Brain microvascular endothelial cell (primary cell): ENCODE data around the gene MYL6.

Source experiments
- DNase-seq: peaks from one replicate; pipeline ENCODE4 v3.0.0-alpha.2; 2020
- H3K27ac ChIP-seq: fragments of 250-450 bp; sonication (Bioruptor Pico); 2 replicates; pipeline ENCODE4 v1.5.1; 2020; ENCODE audit warnings: mild to moderate bottlenecking, moderate library complexity
- H3K27me3 ChIP-seq: fragments of 250-450 bp; sonication (Bioruptor Pico); replicated peaks from 2 replicates; pipeline ENCODE4 v1.5.1; 2020; ENCODE audit warnings: mild to moderate bottlenecking
- H3K36me3 ChIP-seq: fragments of 250-450 bp; sonication (Bioruptor Pico); replicated peaks from 2 replicates; pipeline ENCODE4 v1.5.1; 2020; ENCODE audit warnings: mild to moderate bottlenecking
- H3K4me3 ChIP-seq: 2 replicates; pipeline ENCODE4 v1.5.1; 2011; ENCODE audit warnings: low read depth, mild to moderate bottlenecking, control low read depth, low read length, moderate library complexity
- in situ Hi-C: cut with HindIII; loops from 2 replicates; pipeline ENCODE4 v1.10.0; 2017; ENCODE audit warnings: low sequenced_read_pairs, low pct_ligation_motif_present
- TF ChIP-seq, protein P1 (sequence below): IDR thresholded peaks from 2 replicates; pipeline ENCODE4 v1.5.1; 2011; ENCODE audit warnings: low read depth, mild to moderate bottlenecking, moderate library complexity, low read length, control low read depth, inconsistent platforms; ENCODE audit errors: missing control alignments

Gene MYL6

DNA sequence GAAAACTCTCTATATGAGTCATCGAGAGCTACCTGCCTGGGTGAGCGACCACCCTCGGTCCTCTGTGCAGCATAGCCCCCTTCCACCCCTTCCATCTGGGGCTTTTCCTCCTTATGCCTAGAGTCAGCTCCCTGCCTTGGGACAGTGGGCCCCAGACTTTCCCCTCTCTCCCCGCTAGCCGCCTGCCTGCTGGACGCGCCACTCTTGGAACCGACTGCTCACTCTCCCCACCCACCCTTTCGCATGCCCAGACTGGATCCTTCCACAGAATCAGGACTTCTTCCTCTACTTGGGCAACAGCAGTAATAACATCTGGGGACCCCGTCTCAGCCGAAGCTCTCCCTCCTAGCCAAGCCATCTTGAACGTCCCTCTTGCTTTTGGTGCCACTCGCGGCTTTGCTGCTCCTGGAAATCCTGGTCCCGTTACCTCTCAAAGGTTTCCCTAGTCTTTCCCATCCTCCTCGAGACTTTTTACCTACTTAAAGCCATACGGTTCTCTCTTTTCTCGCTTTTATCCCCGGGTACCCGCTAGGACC lies 29.4 kb upstream of the MYL6 start:
- Histone ChIP-seq H3K27me3 (no peaks in the 10 kb centered on the region), H3K36me3 (peaks cover 30% of the 10 kb centered on the region), H3K27ac (no peak overlapping the region), H3K4me3 (peak overlapping the region; percentile 86)
- TF ChIP-seq, protein P1, sequence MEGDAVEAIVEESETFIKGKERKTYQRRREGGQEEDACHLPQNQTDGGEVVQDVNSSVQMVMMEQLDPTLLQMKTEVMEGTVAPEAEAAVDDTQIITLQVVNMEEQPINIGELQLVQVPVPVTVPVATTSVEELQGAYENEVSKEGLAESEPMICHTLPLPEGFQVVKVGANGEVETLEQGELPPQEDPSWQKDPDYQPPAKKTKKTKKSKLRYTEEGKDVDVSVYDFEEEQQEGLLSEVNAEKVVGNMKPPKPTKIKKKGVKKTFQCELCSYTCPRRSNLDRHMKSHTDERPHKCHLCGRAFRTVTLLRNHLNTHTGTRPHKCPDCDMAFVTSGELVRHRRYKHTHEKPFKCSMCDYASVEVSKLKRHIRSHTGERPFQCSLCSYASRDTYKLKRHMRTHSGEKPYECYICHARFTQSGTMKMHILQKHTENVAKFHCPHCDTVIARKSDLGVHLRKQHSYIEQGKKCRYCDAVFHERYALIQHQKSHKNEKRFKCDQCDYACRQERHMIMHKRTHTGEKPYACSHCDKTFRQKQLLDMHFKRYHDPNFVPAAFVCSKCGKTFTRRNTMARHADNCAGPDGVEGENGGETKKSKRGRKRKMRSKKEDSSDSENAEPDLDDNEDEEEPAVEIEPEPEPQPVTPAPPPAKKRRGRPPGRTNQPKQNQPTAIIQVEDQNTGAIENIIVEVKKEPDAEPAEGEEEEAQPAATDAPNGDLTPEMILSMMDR, result no peak
- in situ Hi-C loops, result no loop called here
- peak; percentile 20 for DNase-seq

DNA sequence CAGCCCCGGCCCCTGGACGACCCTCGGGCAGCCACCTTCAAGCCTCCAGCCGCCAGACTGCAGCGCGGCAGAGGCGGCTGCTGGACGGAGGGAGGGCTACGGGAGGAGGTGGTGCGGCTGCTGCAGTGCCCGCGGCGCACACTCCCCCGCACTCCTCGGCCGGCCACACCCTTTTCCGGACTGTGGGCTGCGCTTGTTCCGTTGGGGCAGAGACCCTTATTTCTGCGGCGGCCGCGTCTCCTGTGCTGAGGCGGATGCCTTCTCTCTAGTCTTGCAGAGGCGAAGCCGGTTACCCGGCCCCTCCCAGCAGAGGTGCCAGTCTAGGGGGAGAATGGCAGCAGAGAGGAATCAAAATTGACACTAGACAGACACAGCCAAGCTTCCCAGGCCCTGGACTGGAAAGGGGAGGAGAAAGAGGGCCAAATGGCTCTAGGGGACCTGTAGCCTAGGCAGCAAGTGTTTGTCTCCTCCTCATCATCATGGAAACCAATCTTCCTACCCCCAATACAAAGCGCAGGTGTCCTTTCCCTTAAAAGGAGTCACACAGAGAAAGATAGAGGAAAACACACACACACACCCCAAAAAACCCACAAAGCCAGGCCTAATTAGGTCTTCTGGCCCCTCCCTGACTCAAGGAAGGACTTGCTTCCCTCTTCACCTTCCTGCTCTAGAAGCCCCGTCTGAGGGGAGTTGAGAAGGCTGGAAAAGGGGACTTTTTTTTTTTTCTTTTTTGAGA lies 28.8 kb upstream of the MYL6 start:
- in situ Hi-C loops, result no loop called here
- H3K27ac ChIP-seq, result no peak overlapping the region
- peaks cover 35% of the 10 kb centered on the region for H3K36me3 ChIP-seq
- H3K4me3 ChIP-seq, result peak overlapping the region; percentile 86
- DNase-seq, result no peak
- H3K27me3 ChIP-seq, result no peaks in the 10 kb centered on the region
- TF ChIP-seq, protein P1, result no peak

DNA sequence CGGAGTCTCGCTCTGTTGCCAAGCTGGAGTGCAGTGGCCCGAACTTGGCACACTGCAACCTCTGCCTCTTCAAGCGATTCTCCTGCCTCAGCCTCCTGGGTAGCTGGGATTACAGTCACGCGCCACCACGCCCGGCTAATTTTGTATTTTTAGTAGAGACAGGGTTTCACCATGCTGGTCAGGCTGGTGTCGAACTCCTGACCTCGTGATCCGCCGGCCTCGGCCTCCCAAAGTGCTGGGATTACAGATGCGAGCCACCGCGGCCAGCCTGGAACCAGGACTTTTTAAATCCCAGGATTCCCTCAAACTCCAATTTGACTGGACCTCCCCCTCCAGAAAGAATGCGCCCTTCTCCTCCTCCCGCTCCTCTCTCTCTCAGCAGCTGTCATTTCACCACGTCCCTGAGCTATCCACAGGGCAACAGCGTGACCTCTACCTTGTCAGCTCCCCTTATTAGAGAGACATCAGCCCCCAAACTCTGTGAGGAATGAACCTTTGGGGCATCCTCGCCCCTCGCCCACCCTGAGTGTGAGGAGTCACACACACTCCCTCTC lies 28.1 kb upstream of the MYL6 start:
- TF ChIP-seq, protein P1, result no peak
- no peak overlapping the region for H3K4me3 ChIP-seq
- peaks cover 38% of the 10 kb centered on the region for H3K36me3 ChIP-seq
- DNase-seq, result no peak
- in situ Hi-C loops, result no loop called here
- H3K27ac ChIP-seq, result no peak overlapping the region
- no peaks in the 10 kb centered on the region for H3K27me3 ChIP-seq

DNA sequence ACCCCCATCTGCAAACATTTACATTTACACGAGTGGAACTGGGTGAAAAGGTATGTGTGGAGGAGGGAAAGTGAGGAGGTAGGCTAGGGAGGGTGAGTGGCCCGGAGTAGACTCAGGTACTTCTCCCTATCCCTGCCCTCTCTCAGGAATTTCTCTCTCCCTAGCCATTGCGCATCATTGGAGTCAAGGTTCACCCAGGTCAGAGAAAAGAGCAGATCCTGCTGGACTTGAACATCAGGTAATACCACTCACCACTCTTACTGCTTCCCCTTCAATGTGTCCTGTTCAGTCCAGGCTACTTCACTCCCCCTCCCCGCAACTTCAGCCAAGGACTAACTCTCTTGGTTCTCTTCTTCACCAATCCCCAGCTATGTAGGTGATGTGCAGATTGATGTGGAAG lies 27.3 kb upstream of the MYL6 start:
- H3K27me3 ChIP-seq, result no peaks in the 10 kb centered on the region
- peaks cover 38% of the 10 kb centered on the region for H3K36me3 ChIP-seq
- TF ChIP-seq, protein P1, result no peak
- H3K4me3 ChIP-seq, result no peak overlapping the region
- in situ Hi-C loops, result no loop called here
- no peak for DNase-seq
- H3K27ac ChIP-seq, result no peak overlapping the region

DNA sequence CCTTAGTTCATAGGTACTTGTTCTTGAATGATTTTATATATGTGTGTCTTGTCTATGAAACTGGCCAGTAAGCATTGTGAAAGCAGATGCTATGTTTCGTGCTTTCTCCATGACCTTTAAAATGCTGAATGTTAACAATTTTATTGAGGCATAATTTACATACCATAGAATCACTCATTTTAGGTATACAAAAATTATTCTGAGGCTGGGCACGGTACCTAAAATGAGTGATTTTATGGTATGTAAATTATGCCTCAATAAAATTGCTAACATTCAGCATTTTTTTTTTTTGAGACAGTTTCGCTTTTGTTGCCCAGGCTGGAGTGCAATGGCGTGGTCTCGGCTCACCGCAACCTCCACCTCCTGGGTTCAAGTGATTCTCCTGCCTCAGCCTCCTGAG lies 23.3 kb upstream of the MYL6 start:
- TF ChIP-seq, protein P1, result no peak
- DNase-seq, result no peak
- no peak overlapping the region for H3K27ac ChIP-seq
- peaks cover 72% of the 10 kb centered on the region for H3K36me3 ChIP-seq
- in situ Hi-C loops, result no loop called here
- H3K27me3 ChIP-seq, result no peaks in the 10 kb centered on the region
- H3K4me3 ChIP-seq, result no peak overlapping the region
